OCI-LY7 (cell line): ENCODE results near the gene ST8SIA5. TPM values are rescaled to one million over a fixed set of nuclear protein-coding genes. Genes with fewer than 3 reads are reported as not detected.
"Not testable (repeated sequence)": the region's sequence is repeated elsewhere in the genome, so short reads cannot be mapped to it uniquely, and the experiment has no call there.

Experiments
- Bru-seq: library from RNA; stranded (reverse); fragments of 400-500 nt; gene quantifications from one replicate; lab custom pipeline; 2021; lab: Mats Ljungman, UMichigan
- BruChase-seq, 2 experiments: library from RNA; stranded (reverse); fragments of 400-500 nt; gene quantifications; one replicate each; lab custom pipeline; 2021; lab: Mats Ljungman, UMichigan
- BruUV-seq: library from RNA; stranded (reverse); fragments of 400-500 nt; replicated peaks from 2 replicates; lab custom pipeline; 2021; lab: Mats Ljungman, UMichigan
- CTCF ChIA-PET: fragments of 300-600 bp; sonication (Branson Sonifier 250); formaldehyde crosslinking; loops from one replicate; lab custom pipeline; 2022; ENCODE audit warnings: antibody characterized with exemption; ENCODE audit not compliant: unreplicated experiment; lab: Charles Lee
- POLR2A ChIA-PET: fragments of 300-600 bp; sonication (Branson Sonifier 250); formaldehyde crosslinking; loops from one replicate; lab custom pipeline; 2022; ENCODE audit warnings: antibody characterized with exemption; lab: Charles Lee
- DNase-seq: peaks from one replicate; pipeline ENCODE4 v3.0.0-alpha.2; 2015; ENCODE audit warnings: low spot score
- H2AFZ ChIP-seq: fragments of 200-600 bp; sonication (generic), shearing (Covaris generic); 2 replicates; pipeline ENCODE4 v1.6.1; 2014; ENCODE audit warnings: mild to moderate bottlenecking, antibody characterized with exemption, low read length, moderate library complexity
- H3K27ac ChIP-seq: fragments of 200-600 bp; sonication (generic); 2 replicates; pipeline ENCODE4 v1.5.1; 2014; ENCODE audit warnings: mixed run types, low read depth, mild to moderate bottlenecking, moderate library complexity, low read length, inconsistent platforms; ENCODE audit not compliant: poor library complexity, severe bottlenecking
- H3K36me3 ChIP-seq: fragments of 200-600 bp; sonication (generic); 2 replicates; pipeline ENCODE4 v1.6.1; 2014; ENCODE audit warnings: mild to moderate bottlenecking, antibody characterized with exemption, low read length, moderate library complexity, mixed read lengths; ENCODE audit not compliant: insufficient read depth
- H3K4me1 ChIP-seq: fragments of 200-600 bp; sonication (generic); 2 replicates; pipeline ENCODE4 v1.5.1; 2014; ENCODE audit warnings: mild to moderate bottlenecking, low read length; ENCODE audit not compliant: insufficient read depth, poor library complexity, severe bottlenecking
- H3K4me2 ChIP-seq: fragments of 200-600 bp; sonication (generic); 2 replicates; pipeline ENCODE4 v1.6.1; 2014; ENCODE audit warnings: mild to moderate bottlenecking, low read length
- H3K4me3 ChIP-seq: fragments of 200-600 bp; sonication (generic); 2 replicates; pipeline ENCODE4 v1.5.1; 2014; ENCODE audit warnings: mild to moderate bottlenecking, low read depth, low read length; ENCODE audit not compliant: poor library complexity, severe bottlenecking
- H3K79me2 ChIP-seq: fragments of 200-600 bp; sonication (generic); 2 replicates; pipeline ENCODE4 v1.6.1; 2016; ENCODE audit warnings: low read depth, mild to moderate bottlenecking, low read length, moderate library complexity, mixed read lengths; ENCODE audit not compliant: insufficient read depth
- H3K9me2 ChIP-seq: fragments of 200-600 bp; sonication (generic); 2 replicates; pipeline ENCODE4 v1.6.1; 2016; ENCODE audit warnings: mild to moderate bottlenecking, low read length, mixed read lengths; ENCODE audit not compliant: insufficient read depth
- H3K9me3 ChIP-seq: fragments of 200-600 bp; sonication (generic); 2 replicates; pipeline ENCODE4 v1.6.1; 2014; ENCODE audit warnings: mild to moderate bottlenecking, mixed run types, low read length, mixed read lengths
- H4K20me1 ChIP-seq: fragments of 200-600 bp; sonication (generic); 2 replicates; pipeline ENCODE4 v1.6.1; 2014; ENCODE audit warnings: mild to moderate bottlenecking, antibody characterized with exemption, low read length, moderate library complexity, mixed read lengths; ENCODE audit not compliant: insufficient read depth
- CTCF ChIP-seq: fragments of 200-600 bp; sonication (generic); conservative IDR thresholded peaks from 2 replicates; pipeline ENCODE4 v1.5.1; 2014; ENCODE audit warnings: mild to moderate bottlenecking, antibody characterized with exemption, low read length, moderate library complexity, mixed read lengths
- EZH2phosphoT487 ChIP-seq: fragments of 200-600 bp; sonication (generic); IDR thresholded peaks from 2 replicates; pipeline ENCODE4 v1.6.1; 2018; ENCODE audit warnings: low read depth, borderline replicate concordance, mild to moderate bottlenecking, mixed run types, antibody characterized with exemption, low read length, moderate library complexity, mixed read lengths
- intact Hi-C: fragments of 100-400 bp; cut with micrococcal nuclease; formaldehyde crosslinking; loops from one replicate; pipeline ENCODE4 v1.10.0; 2022; ENCODE audit not compliant: unreplicated experiment
- long read RNA-seq: library from polyadenylated mRNA; stranded (forward); transcript quantifications from one replicate; pipeline ENCODE4 v2.0.0, GENCODE V29; 2022
- total RNA-seq, 2 experiments: library from RNA; depleted of rRNA in 1 of 2; stranded (reverse); fragments of >200 nt in 1 of 2; shearing (Covaris generic) in 1 of 2; gene quantifications; 2 replicates each; pipeline ENCODE4 v1.2.3, GENCODE V29; 2014 to 2022

ST8SIA5 gene
- total RNA-seq (2014; rRNA removed; shearing (Covaris generic)): 0.28 TPM in 1 of 2 replicates, not detected in the other
- not detected in 2 replicates for total RNA-seq (2022)
- Bru-seq, nascent RNA: percentile 14 among the genes with signal in this experiment
- BruChase-seq, experiment 1, labeled RNA remaining after a 6-hour chase: percentile 20 among the genes with signal in this experiment
- BruChase-seq, experiment 2, labeled RNA remaining after a 2-hour chase: percentile 23 among the genes with signal in this experiment
- long read RNA-seq: 0 reads

- TF ChIP-seq EZH2phosphoT487: no peak
- ChIA-PET POLR2A (no interaction called here), CTCF (no interaction called here)
- Histone ChIP-seq H3K4me3 (no peak within 1 kb of the TSS), H3K79me2 (no peaks in the 10 kb centered on the region), H3K4me2 (no peak within 1 kb of the TSS), H3K27ac (no peak within 1 kb of the TSS), H4K20me1 (no peaks in the 10 kb centered on the region), H3K9me3 (no peaks in the 10 kb centered on the region), H3K36me3 (no peaks in the 10 kb centered on the region), H3K4me1 (peaks cover 10% of the 10 kb centered on the region), H3K9me2 (no peaks in the 10 kb centered on the region), H2AFZ (no peak within 1 kb of the TSS)
- intact Hi-C loops: no loop called here
- no peak for DNase-seq
- BruUV-seq: no TSS peak
Observed at GRCh38 chr18:46756559-46757201, at the start of gene ST8SIA5. Gene ST8SIA5 (minus strand): TSS chr18:46757053. CDS start chr18:46756508, 545 bp downstream.

- H4K20me1 ChIP-seq, BruUV-seq, H3K9me2 ChIP-seq, intact Hi-C loops, H3K4me3 ChIP-seq, H3K4me1 ChIP-seq, DNase-seq, H3K9me3 ChIP-seq, H2AFZ ChIP-seq, H3K4me2 ChIP-seq, CTCF ChIA-PET, H3K79me2 ChIP-seq, H3K27ac ChIP-seq, H3K36me3 ChIP-seq: not testable (repeated sequence)
- POLR2A ChIA-PET: interaction anchor here (0.7 kb wide), 1 partner anchor 1099 kb away, joined by 3 read pairs; no protein-coding TSS in a partner anchor
Observed at GRCh38 chr18:46795945-46796344, 39.1 kb upstream of the ST8SIA5 start.

GRCh38 chr18:46794607-46795006, 37.8 kb upstream of the ST8SIA5 start:
- BruUV-seq: no TSS peak
- TF ChIP-seq EZH2phosphoT487 (no peak), CTCF (no peak)

More at GRCh38 chr18:46794607-46795006, 37.8 kb upstream of the ST8SIA5 start:
- Histone ChIP-seq H4K20me1 (no peaks in the 10 kb centered on the region), H3K4me2 (no peak overlapping the region), H3K9me2 (no peaks in the 10 kb centered on the region), H3K79me2 (no peaks in the 10 kb centered on the region), H3K4me3 (no peak overlapping the region), H3K27ac (no peak overlapping the region), H2AFZ (no peak overlapping the region), H3K36me3 (no peaks in the 10 kb centered on the region), H3K4me1 (no peaks in the 10 kb centered on the region), H3K9me3 (no peaks in the 10 kb centered on the region)
- intact Hi-C loops: no loop called here
- DNase-seq: no peak
- CTCF ChIA-PET: no interaction called here
- POLR2A ChIA-PET: no interaction called here
